H1 (cell line): ENCODE measurements around the gene LTN1. TPM values are rescaled to one million over a fixed set of nuclear protein-coding genes. Genes with fewer than 3 reads are reported as not detected.

Source experiments
- CTCF ChIA-PET: fragments of 300-600 bp; sonication (Branson Sonifier 250); formaldehyde crosslinking; loops from one replicate; lab custom pipeline; 2021; ENCODE audit not compliant: partially characterized antibody; lab: Charles Lee
- POLR2A ChIA-PET: fragments of 300-600 bp; sonication (Branson Sonifier 250); formaldehyde crosslinking; loops from one replicate; lab custom pipeline; 2021; ENCODE audit warnings: inconsistent platforms; ENCODE audit not compliant: partially characterized antibody; lab: Charles Lee
- DNase-seq, 2 experiments: peaks; one replicate each; pipeline versions ENCODE4 v3.0.0 to v3.0.0-alpha.2; 2010 to 2022; ENCODE audit warnings: low spot score in 2 of 2, low read depth in 1 of 2, mixed read lengths in 1 of 2
- FAIRE-seq: peaks from 2 replicates; lab custom pipeline; 2011; peaks lifted over from hg19 to GRCh38; lab: Jason Lieb, UNC
- H2AFZ ChIP-seq: 2 replicates; pipeline ENCODE4 v1.8.1; 2012; ENCODE audit warnings: low read length, inconsistent platforms
- H2AK5ac ChIP-seq: 2 replicates; pipeline ENCODE4 v1.6.1; 2013; ENCODE audit warnings: low read depth, low read length
- H2BK120ac ChIP-seq: replicated peaks from 2 replicates; pipeline ENCODE3; 2013; ENCODE audit warnings: low read depth, low read length, inconsistent platforms
- H2BK12ac ChIP-seq: 2 replicates; pipeline ENCODE4 v1.6.1; 2013; ENCODE audit warnings: low read depth, low read length
- H2BK15ac ChIP-seq: 2 replicates; pipeline ENCODE4 v1.6.1; 2013; ENCODE audit warnings: low read length
- H2BK20ac ChIP-seq: 2 replicates; pipeline ENCODE4 v1.6.1; 2013; ENCODE audit warnings: low read length
- H2BK5ac ChIP-seq: 2 replicates; pipeline ENCODE4 v1.6.1; 2013; ENCODE audit warnings: low read depth, low read length
- H3K14ac ChIP-seq: 2 replicates; pipeline ENCODE4 v1.6.1; 2013; ENCODE audit warnings: inconsistent platforms; ENCODE audit not compliant: insufficient read length
- H3K18ac ChIP-seq: 2 replicates; pipeline ENCODE4 v1.6.1; 2013; ENCODE audit warnings: low read length; ENCODE audit errors: extremely low read depth
- H3K23ac ChIP-seq: 2 replicates; pipeline ENCODE4 v1.6.1; 2013; ENCODE audit warnings: inconsistent platforms; ENCODE audit not compliant: insufficient read length
- H3K23me2 ChIP-seq: 2 replicates; pipeline ENCODE4 v1.6.1; 2013; ENCODE audit warnings: low read depth, low read length
- H3K27ac ChIP-seq: 2 replicates; pipeline ENCODE4 v1.6.1; 2011; ENCODE audit warnings: low read depth, low read length, inconsistent platforms
- H3K27me3 ChIP-seq, 4 experiments: replicated peaks in 1 of 4; 1 replicate in 1 of 4; 2 replicates in 3 of 4; pipeline versions ENCODE4 v1.6.1 to v1.8.1; 2011 to 2013; ENCODE audit warnings: low read length in 3 of 4, mild to moderate bottlenecking in 3 of 4, inconsistent platforms in 2 of 4, mixed read lengths in 2 of 4, moderate library complexity in 1 of 4; ENCODE audit not compliant: control insufficient read depth in 3 of 4, insufficient read depth in 3 of 4; ENCODE audit errors: extremely low read depth in 1 of 4
- H3K36me3 ChIP-seq, 4 experiments: 2 replicates each; pipeline versions ENCODE4 v1.6.1 to v1.8.1; 2011 to 2013; ENCODE audit warnings: mild to moderate bottlenecking in 4 of 4, low read length in 3 of 4, moderate library complexity in 2 of 4, control low read depth in 1 of 4, inconsistent platforms in 1 of 4; ENCODE audit not compliant: insufficient read depth in 4 of 4, control insufficient read depth in 2 of 4
- H3K4ac ChIP-seq: replicated peaks from 2 replicates; pipeline ENCODE3; 2013; ENCODE audit warnings: low read length, low read depth, mixed read lengths, inconsistent platforms; ENCODE audit not compliant: insufficient read length
- H3K4me1 ChIP-seq, 4 experiments: replicated peaks in 1 of 4; 1 replicate in 1 of 4; 2 replicates in 3 of 4; pipeline versions ENCODE4 v1.6.1 to v1.8.1; 2011 to 2013; ENCODE audit warnings: low read length in 3 of 4, inconsistent platforms in 2 of 4, mixed read lengths in 1 of 4; ENCODE audit not compliant: insufficient read depth in 4 of 4, control insufficient read depth in 3 of 4
- H3K4me2 ChIP-seq, 2 experiments: 2 replicates each; pipeline versions ENCODE4 v1.6.1 to v1.8.1; 2011 to 2013; ENCODE audit warnings: low read depth in 2 of 2, low read length in 2 of 2, control low read depth in 1 of 2, inconsistent platforms in 1 of 2, mild to moderate bottlenecking in 1 of 2; ENCODE audit not compliant: insufficient read depth in 1 of 2
- H3K4me3 ChIP-seq, 4 experiments: fragments of 200-600, 300-600 bp in 1 of 4; sonication (generic), shearing (Covaris generic), sonication (Bioruptor Twin) in 1 of 4; 2 replicates each; pipeline versions ENCODE4 v1.5.1 to v1.8.1; 2011 to 2016; ENCODE audit warnings: low read length in 4 of 4, low read depth in 3 of 4, control low read depth in 2 of 4, inconsistent platforms in 2 of 4, mild to moderate bottlenecking in 2 of 4, mixed read lengths in 1 of 4, moderate library complexity in 1 of 4; ENCODE audit not compliant: insufficient read depth in 2 of 4; ENCODE audit errors: extremely low read depth in 1 of 4
- H3K56ac ChIP-seq: replicated peaks from 2 replicates; pipeline ENCODE3; 2013; ENCODE audit warnings: low read depth, mild to moderate bottlenecking, mixed read lengths, low read length, inconsistent platforms; ENCODE audit not compliant: insufficient read length
- H3K79me1 ChIP-seq: 2 replicates; pipeline ENCODE4 v1.6.1; 2013; ENCODE audit warnings: low read depth, low read length, control low read depth
- H3K79me2 ChIP-seq, 2 experiments: 2 replicates each; pipeline versions ENCODE4 v1.6.1 to v1.8.1; 2012 to 2013; ENCODE audit warnings: low read length in 2 of 2, mild to moderate bottlenecking in 2 of 2, inconsistent platforms in 1 of 2; ENCODE audit not compliant: insufficient read depth in 2 of 2, control insufficient read depth in 1 of 2
- H3K9ac ChIP-seq, 4 experiments: replicated peaks in 1 of 4; 1 replicate in 1 of 4; 2 replicates in 3 of 4; pipeline versions ENCODE4 v1.6.1 to v1.8.1; 2011 to 2013; ENCODE audit warnings: low read depth in 3 of 4, low read length in 3 of 4, control low read depth in 2 of 4, mild to moderate bottlenecking in 2 of 4, moderate library complexity in 2 of 4, inconsistent platforms in 1 of 4; ENCODE audit errors: extremely low read depth in 1 of 4
- H3K9me3 ChIP-seq, 2 experiments: 2 replicates each; pipeline versions ENCODE4 v1.6.1 to v1.8.1; 2012 to 2013; ENCODE audit warnings: mild to moderate bottlenecking in 2 of 2, moderate library complexity in 2 of 2, control low read depth in 1 of 2, inconsistent platforms in 1 of 2, low read depth in 1 of 2, low read length in 1 of 2, mixed read lengths in 1 of 2; ENCODE audit not compliant: insufficient read depth in 2 of 2
- H4K20me1 ChIP-seq, 2 experiments: replicated peaks in 1 of 2; 2 replicates each; pipeline versions ENCODE3 to v1.8.1; 2011 to 2013; ENCODE audit warnings: inconsistent platforms in 2 of 2, low read length in 2 of 2, mild to moderate bottlenecking in 1 of 2; ENCODE audit not compliant: insufficient read depth in 2 of 2, control insufficient read depth in 1 of 2
- H4K5ac ChIP-seq: 2 replicates; pipeline ENCODE4 v1.6.1; 2013; ENCODE audit warnings: low read length, low read depth, mixed read lengths, inconsistent platforms; ENCODE audit not compliant: insufficient read length
- H4K8ac ChIP-seq: 2 replicates; pipeline ENCODE4 v1.8.0; 2013; ENCODE audit warnings: mild to moderate bottlenecking, moderate library complexity, low read length, inconsistent platforms; ENCODE audit not compliant: insufficient read depth; ENCODE audit errors: extremely low read depth
- H4K91ac ChIP-seq: replicated peaks from 2 replicates; pipeline ENCODE3; 2013; ENCODE audit warnings: low read length, mixed read lengths, inconsistent platforms; ENCODE audit not compliant: insufficient read length
- CEBPB ChIP-seq: IDR thresholded peaks from 2 replicates; pipeline ENCODE4 v1.6.1; 2012; ENCODE audit warnings: low read depth, low read length
- CHD1 ChIP-seq: IDR thresholded peaks from 2 replicates; pipeline ENCODE4 v1.6.1; 2012; ENCODE audit warnings: low read depth, low read length, improper control_type of control experiment
- EZH2 ChIP-seq: fragments of 200-600 bp; sonication (generic); IDR thresholded peaks from 2 replicates; pipeline ENCODE4 v1.7.1; 2012; ENCODE audit warnings: low read depth, mild to moderate bottlenecking, moderate library complexity, low read length, inconsistent platforms; ENCODE audit not compliant: severe bottlenecking
- JUND ChIP-seq: IDR thresholded peaks from 2 replicates; pipeline ENCODE4 v1.6.1; 2011; ENCODE audit warnings: mild to moderate bottlenecking, improper control_type of control experiment, low read length
- KDM5A ChIP-seq: fragments of 200-600 bp; IDR thresholded peaks from 2 replicates; pipeline ENCODE4 v1.7.1; 2012; ENCODE audit warnings: mild to moderate bottlenecking, low read length, inconsistent platforms, mixed read lengths
- NRF1 ChIP-seq: IDR thresholded peaks from 2 replicates; pipeline ENCODE4 v1.6.1; 2011; ENCODE audit warnings: mild to moderate bottlenecking, low read depth, low read length, improper control_type of control experiment
- PHF8 ChIP-seq: fragments of 200-600 bp; sonication (generic); conservative IDR thresholded peaks from 2 replicates; pipeline ENCODE4 v1.7.1; 2012; ENCODE audit warnings: low read depth, mild to moderate bottlenecking, inconsistent platforms, low read length, moderate library complexity
- POLR2AphosphoS5 ChIP-seq: IDR thresholded peaks from 2 replicates; pipeline ENCODE4 v1.6.1; 2011; ENCODE audit warnings: low read depth, low read length
- POU5F1 ChIP-seq: IDR thresholded peaks from 2 replicates; pipeline ENCODE4 v1.6.1; 2011; ENCODE audit warnings: low read depth, mild to moderate bottlenecking, low read length, moderate library complexity
- RBBP5 ChIP-seq: IDR thresholded peaks from 2 replicates; pipeline ENCODE4 v1.7.1; 2012; ENCODE audit warnings: low read depth, mild to moderate bottlenecking, inconsistent platforms, low read length, moderate library complexity, borderline replicate concordance
- SIX5 ChIP-seq: IDR thresholded peaks from 2 replicates; pipeline ENCODE4 v1.6.1; 2011; ENCODE audit warnings: mild to moderate bottlenecking, low read depth, low read length
- SP1 ChIP-seq: IDR thresholded peaks from 2 replicates; pipeline ENCODE4 v1.6.1; 2011; ENCODE audit warnings: low read depth, low read length
- SRF ChIP-seq: IDR thresholded peaks from 2 replicates; pipeline ENCODE4 v1.6.1; 2011; ENCODE audit warnings: mild to moderate bottlenecking, low read depth, low read length, moderate library complexity
- SUZ12 ChIP-seq: fragments of 200-600 bp; sonication (generic); IDR thresholded peaks from 2 replicates; pipeline ENCODE4 v1.6.1; 2012; ENCODE audit warnings: mild to moderate bottlenecking, inconsistent platforms, low read length, moderate library complexity, mixed read lengths
- TBP ChIP-seq: IDR thresholded peaks from 2 replicates; pipeline ENCODE4 v1.6.1; 2011; ENCODE audit warnings: low read depth, low read length, improper control_type of control experiment
- WGBS, 2 experiments: shearing (Covaris generic) in 1 of 2; methylation state at CpG; one replicate each; pipeline versions ENCODE4 v1.1.6 to v1.1.7; 2013 to 2015; ENCODE audit warnings: low lambda C conversion rate in 2 of 2, mixed read lengths in 2 of 2, inconsistent platforms in 1 of 2, low coverage in 1 of 2, missing lambda C conversion rate in 1 of 2; ENCODE audit not compliant: insufficient replicate concordance in 2 of 2, insufficient coverage in 1 of 2, insufficient read length in 1 of 2; ENCODE audit errors: extremely low coverage in 1 of 2, missing lambda C conversion rate in 1 of 2; 5-methylcytosine and 5-hydroxymethylcytosine counted together
- polyA plus RNA-seq, 7 experiments: library from polyadenylated mRNA; depleted of rRNA in 3 of 7; stranded (reverse) in 5 of 7; unstranded in 2 of 7; fragments of >200 nt in 5 of 7; fragments of 200-250 nt in 2 of 7; gene quantifications; 1 replicate in 5 of 7; 2 replicates in 1 of 7; 4 replicates in 1 of 7; pipeline versions ENCODE4 v1.2.1 to v1.2.3, GENCODE V29; 2011 to 2013; ENCODE audit warnings: missing spikeins in 2 of 7, mixed read lengths in 2 of 7
- total RNA-seq: library from RNA; stranded (reverse); fragmentation: NEBNext Ultra II Directional; extraction: Animal tissue kit (Norgen Biotek cat#: 25700); gene quantifications from 2 replicates; pipeline ENCODE4 v1.2.1, GENCODE V29; 2021

The LTN1 gene
- total and polyA plus RNA-seq, 2 of the 8 experiments (the other 6 are each of a cell fraction or from before 2014, with no cell fraction given) = 3.2 to 23.5 TPM

GRCh38 chr21:29007810-29008209, 15.1 kb upstream of the LTN1 start:
- H3K36me3 ChIP-seq = no peaks in the 10 kb centered on the region
- TF ChIP-seq TBP = no peak
- TF ChIP-seq RBBP5 = no peak
- no peak for TF ChIP-seq PHF8
- TF ChIP-seq KDM5A = no peak
- TF ChIP-seq POU5F1 = no peak
- TF ChIP-seq SP1 = no peak
- no peak for TF ChIP-seq JUND
- no peak for TF ChIP-seq SRF
- no peak for TF ChIP-seq POLR2AphosphoS5
- no peak for TF ChIP-seq NRF1
- TF ChIP-seq SUZ12 = no peak
- no peak for TF ChIP-seq EZH2
- TF ChIP-seq CEBPB = no peak
- TF ChIP-seq CHD1 = no peak
- TF ChIP-seq SIX5 = no peak
- no peak overlapping the region for H2AFZ ChIP-seq
- H2AK5ac ChIP-seq = no peak overlapping the region
- H4K91ac ChIP-seq = no peak overlapping the region
- no peaks in the 10 kb centered on the region for H3K27me3 ChIP-seq
- H3K9ac ChIP-seq = no peak overlapping the region
- H2BK15ac ChIP-seq = no peak overlapping the region
- H3K18ac ChIP-seq = no peak overlapping the region
- no peak overlapping the region for H3K4me3 ChIP-seq
- FAIRE-seq (no peak), DNase-seq (no peak)
- H4K20me1 ChIP-seq = no peaks in the 10 kb centered on the region
- ChIA-PET POLR2A (interaction anchor here (1.2 kb wide), 1 partner anchor 14 kb away, joined by 3 read pairs; no protein-coding TSS in a partner anchor), CTCF (interaction anchor here (0.6 kb wide), 1 partner anchor 9 kb away, joined by 3 read pairs; no protein-coding TSS in a partner anchor)
- H3K56ac ChIP-seq = no peak overlapping the region
- no peaks in the 10 kb centered on the region; the same call in 1 of the 2 replicates for H3K23me2 ChIP-seq
- H4K8ac ChIP-seq = no peak overlapping the region
- 73% methylated on average over 3 of the region's 3 CpGs; no CpG with 5 or more reads in 1 of the 2 experiments for WGBS, 2 experiments
- no peak overlapping the region for H2BK20ac ChIP-seq
- no peak overlapping the region for H2BK5ac ChIP-seq
- H3K79me1 ChIP-seq = no peaks in the 10 kb centered on the region
- H2BK120ac ChIP-seq = no peak overlapping the region
- H3K4me1 ChIP-seq = no peaks in the 10 kb centered on the region; a peak in 1 of 7 replicates
- peaks cover 0 to 10% of the 10 kb centered on the region in 2 experiments; a peak in 1 of 4 replicates for H3K9me3 ChIP-seq
- no peak overlapping the region for H4K5ac ChIP-seq
- H2BK12ac ChIP-seq = no peak overlapping the region
- H3K27ac ChIP-seq = no peak overlapping the region
- H3K4me2 ChIP-seq = no peak overlapping the region
- H3K14ac ChIP-seq = no peak overlapping the region
- H3K23ac ChIP-seq = no peak overlapping the region
- no peaks in the 10 kb centered on the region for H3K79me2 ChIP-seq
- H3K4ac ChIP-seq = no peak overlapping the region
